NT2/D1 (cell line): Measurements from ENCODE around the gene ANKRD9.

Source experiments
- SUZ12 ChIP-seq: IDR thresholded peaks from 2 replicates; pipeline ENCODE4 v1.6.1; 2011; ENCODE audit not compliant: insufficient read length, insufficient read depth; ENCODE audit errors: extremely low read depth
- YY1 ChIP-seq: IDR thresholded peaks from 2 replicates; pipeline ENCODE4 v1.6.1; 2011; ENCODE audit not compliant: insufficient read length, insufficient read depth

DNA sequence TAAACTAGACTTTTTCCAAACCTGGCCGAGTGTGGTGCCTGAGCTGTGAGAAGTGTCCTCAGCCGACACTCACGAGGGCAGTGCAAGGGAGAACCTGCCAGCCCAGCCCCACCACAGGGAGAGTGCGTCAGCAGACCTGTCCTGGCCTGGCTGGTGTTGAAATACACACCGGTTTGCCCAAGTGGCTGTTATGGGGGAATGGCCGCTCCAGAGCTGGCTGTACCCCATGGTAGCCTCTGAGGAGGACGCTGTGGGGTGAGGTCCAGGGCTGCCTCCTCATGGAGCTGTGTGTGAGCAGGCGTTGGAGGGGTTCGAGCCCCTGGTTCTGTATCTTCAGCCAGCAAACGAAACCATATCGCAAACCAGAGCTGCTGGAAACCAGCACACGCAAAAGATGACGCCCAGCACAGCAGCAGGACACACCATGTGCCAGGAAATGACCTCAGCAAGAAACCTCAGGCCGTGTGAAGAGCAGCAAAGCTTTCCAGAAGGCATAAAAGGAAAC lies 9.4 kb downstream of the ANKRD9 start:
- TF ChIP-seq YY1 (no peak), SUZ12 (no peak)
